DOHH2 (cell line): Measurements from ENCODE around the gene ICAM5.

Experiments
- EZH2phosphoT487 ChIP-seq: fragments of 200-600 bp; sonication (generic); IDR thresholded peaks from 2 replicates; pipeline ENCODE4 v1.6.1; 2017; ENCODE audit warnings: borderline replicate concordance, mild to moderate bottlenecking, antibody characterized with exemption, low read length, moderate library complexity, mixed read lengths
- TF ChIP-seq, protein P1 (sequence below): fragments of 200-600 bp; sonication (generic); IDR thresholded peaks from one replicate; pipeline ENCODE4 v1.5.1; 2014; ENCODE audit warnings: antibody characterized with exemption, mild to moderate bottlenecking, low read depth, low read length; ENCODE audit not compliant: poor library complexity, severe bottlenecking

DNA sequence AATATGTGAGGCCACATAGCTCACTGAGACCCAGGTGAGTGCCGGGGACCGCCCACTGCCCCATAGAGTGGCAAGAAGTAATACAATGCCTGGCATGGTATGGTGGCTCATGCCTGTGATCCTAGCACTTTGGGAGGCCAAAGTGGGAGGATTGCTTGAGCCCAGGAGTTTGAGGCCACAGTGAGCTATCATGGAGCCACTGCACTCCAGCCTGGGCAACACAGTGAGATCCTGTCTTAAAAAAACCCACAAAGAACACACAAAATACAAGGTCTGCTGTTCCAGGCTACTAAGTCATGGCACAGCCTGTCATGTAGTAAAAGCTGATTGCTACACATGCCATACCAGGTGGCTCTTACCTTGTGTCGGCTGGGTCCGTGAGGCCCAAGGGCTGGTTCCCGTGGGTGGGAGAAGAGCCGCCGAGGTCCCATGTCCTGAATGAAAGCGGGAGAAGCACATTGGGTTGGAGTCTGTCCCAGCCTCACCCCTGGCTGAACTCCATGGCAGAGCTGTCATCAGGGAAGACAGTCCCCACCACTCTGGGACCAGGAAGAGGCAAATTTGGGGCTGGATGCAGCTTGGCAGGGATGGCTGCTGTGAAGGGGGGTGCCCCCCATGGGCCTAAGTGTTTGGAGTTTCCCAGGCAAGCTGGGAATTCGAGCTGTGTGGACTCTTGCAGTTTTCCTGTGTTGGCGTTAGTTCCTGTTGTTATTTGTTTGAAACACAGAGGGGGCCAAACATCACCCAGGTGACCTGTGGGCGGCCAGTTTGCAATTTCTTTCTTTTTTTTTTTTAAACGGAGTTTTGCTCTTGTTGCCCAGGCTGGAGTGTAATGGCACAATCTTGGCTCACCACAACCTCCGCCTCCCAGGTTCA lies 29.3 kb downstream of the ICAM5 start:
- TF ChIP-seq, protein P1, sequence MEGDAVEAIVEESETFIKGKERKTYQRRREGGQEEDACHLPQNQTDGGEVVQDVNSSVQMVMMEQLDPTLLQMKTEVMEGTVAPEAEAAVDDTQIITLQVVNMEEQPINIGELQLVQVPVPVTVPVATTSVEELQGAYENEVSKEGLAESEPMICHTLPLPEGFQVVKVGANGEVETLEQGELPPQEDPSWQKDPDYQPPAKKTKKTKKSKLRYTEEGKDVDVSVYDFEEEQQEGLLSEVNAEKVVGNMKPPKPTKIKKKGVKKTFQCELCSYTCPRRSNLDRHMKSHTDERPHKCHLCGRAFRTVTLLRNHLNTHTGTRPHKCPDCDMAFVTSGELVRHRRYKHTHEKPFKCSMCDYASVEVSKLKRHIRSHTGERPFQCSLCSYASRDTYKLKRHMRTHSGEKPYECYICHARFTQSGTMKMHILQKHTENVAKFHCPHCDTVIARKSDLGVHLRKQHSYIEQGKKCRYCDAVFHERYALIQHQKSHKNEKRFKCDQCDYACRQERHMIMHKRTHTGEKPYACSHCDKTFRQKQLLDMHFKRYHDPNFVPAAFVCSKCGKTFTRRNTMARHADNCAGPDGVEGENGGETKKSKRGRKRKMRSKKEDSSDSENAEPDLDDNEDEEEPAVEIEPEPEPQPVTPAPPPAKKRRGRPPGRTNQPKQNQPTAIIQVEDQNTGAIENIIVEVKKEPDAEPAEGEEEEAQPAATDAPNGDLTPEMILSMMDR = no peak
- no peak for TF ChIP-seq EZH2phosphoT487
